ENCODE measurements around the gene CNTNAP2. TPM values are rescaled to one million over a fixed set of nuclear protein-coding genes. Genes with fewer than 3 reads are reported as not detected.

The CNTNAP2 gene
- total and polyA plus RNA-seq, 2 experiments from 2014 or later, result not detected

- Histone ChIP-seq H3K36me3 (ENCODE audit: low read depth) (no peaks in the 10 kb centered on the region), H3F3A (ENCODE audit: insufficient read depth) (no peaks in the 10 kb centered on the region), H3K4me3 (no peak overlapping the region), H3K9me3 (ENCODE audit: low read depth) (no peaks in the 10 kb centered on the region), H3K4me2 (ENCODE audit: unreplicated experiment) (no peak overlapping the region), H3K79me2 (ENCODE audit: insufficient read depth) (no peaks in the 10 kb centered on the region), H3K9me2 (ENCODE audit: insufficient read depth) (no peaks in the 10 kb centered on the region), H3K27me3 (replicated peaks; ENCODE audit: insufficient read depth) (no peaks in the 10 kb centered on the region), H3K4me1 (ENCODE audit: insufficient read depth) (no peaks in the 10 kb centered on the region), H3K9ac (no peak overlapping the region), H2AFZ (no peak overlapping the region), H3K27ac (no peak overlapping the region), H4K20me1 (ENCODE audit: insufficient read depth) (no peaks in the 10 kb centered on the region)
- WGBS, 2 experiments (ENCODE audit: low coverage in 1 of 2, low lambda C conversion rate in 2 of 2, missing lambda C conversion rate in 2 of 2), result 0 to 1% methylated on average over 2 of the region's 2 CpGs
- in situ Hi-C loops (cut with MboI), result no loop called here
- TF ChIP-seq EZH2phosphoT487 (IDR thresholded peaks at IDR 0.05; ENCODE audit: insufficient read depth, low read depth) (no peak), EZH2 (IDR thresholded peaks at IDR 0.05; ENCODE audit: insufficient read depth, poor library complexity, severe bottlenecking) (no peak)
- DNase-seq, result no peak
Measured at GRCh38 chr7:147145194-147145593, 1028.6 kb downstream of the CNTNAP2 start.

- H3K27ac ChIP-seq, result no peak overlapping the region
- no peak for DNase-seq
- no peaks in the 10 kb centered on the region for H3K9me3 ChIP-seq (ENCODE audit: low read depth)
- no peak overlapping the region for H3K9ac ChIP-seq
- H3K4me3 ChIP-seq, result no peak overlapping the region
- no peaks in the 10 kb centered on the region for H3K4me1 ChIP-seq (ENCODE audit: insufficient read depth)
- no peaks in the 10 kb centered on the region for H3F3A ChIP-seq (ENCODE audit: insufficient read depth)
- in situ Hi-C loops (cut with MboI), result no loop called here
- no peaks in the 10 kb centered on the region for H3K79me2 ChIP-seq (ENCODE audit: insufficient read depth)
- H3K9me2 ChIP-seq (ENCODE audit: insufficient read depth), result no peaks in the 10 kb centered on the region
- TF ChIP-seq EZH2 (IDR thresholded peaks at IDR 0.05; ENCODE audit: insufficient read depth, poor library complexity, severe bottlenecking) (no peak), EZH2phosphoT487 (IDR thresholded peaks at IDR 0.05; ENCODE audit: insufficient read depth, low read depth) (no peak)
- H3K36me3 ChIP-seq (ENCODE audit: low read depth), result no peaks in the 10 kb centered on the region
- H4K20me1 ChIP-seq (ENCODE audit: insufficient read depth), result no peaks in the 10 kb centered on the region
- no peak overlapping the region for H2AFZ ChIP-seq
- no peak overlapping the region for H3K4me2 ChIP-seq (ENCODE audit: unreplicated experiment)
- H3K27me3 ChIP-seq (replicated peaks; ENCODE audit: insufficient read depth), result no peaks in the 10 kb centered on the region
- 20 to 29% methylated on average over 3 of the region's 3 CpGs for WGBS, 2 experiments (ENCODE audit: low coverage in 1 of 2, low lambda C conversion rate in 2 of 2, missing lambda C conversion rate in 2 of 2)
Measured at GRCh38 chr7:147146169-147146568, 1029.6 kb downstream of the CNTNAP2 start.

DNA sequence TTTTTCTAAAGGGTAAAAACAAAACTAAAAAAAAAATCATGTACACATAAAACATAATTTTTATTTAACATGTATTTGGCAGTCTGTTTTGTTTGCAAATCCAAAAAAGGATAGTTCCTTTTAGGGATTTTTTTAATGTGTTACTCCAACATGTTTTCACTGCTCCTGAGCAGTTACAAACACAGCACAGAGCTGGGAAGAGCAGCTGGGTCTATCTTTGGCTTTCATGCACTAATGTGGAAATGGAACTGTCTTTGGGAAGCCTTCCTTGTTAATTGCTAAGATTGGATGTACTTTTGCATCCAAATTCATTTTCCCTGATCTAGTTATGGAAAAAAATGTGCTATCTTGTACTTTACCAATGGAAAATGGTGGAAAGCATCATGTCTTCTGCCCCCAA lies 1035.1 kb downstream of the CNTNAP2 start:
- Histone ChIP-seq H3K79me2 (ENCODE audit: insufficient read depth) (no peaks in the 10 kb centered on the region), H3K27me3 (replicated peaks; ENCODE audit: insufficient read depth) (no peaks in the 10 kb centered on the region), H3K4me2 (ENCODE audit: unreplicated experiment) (no peak overlapping the region), H3K4me3 (no peak overlapping the region), H3K36me3 (ENCODE audit: low read depth) (no peaks in the 10 kb centered on the region), H3K9ac (no peak overlapping the region), H3K9me2 (ENCODE audit: insufficient read depth) (no peaks in the 10 kb centered on the region), H3K9me3 (ENCODE audit: low read depth) (no peaks in the 10 kb centered on the region), H2AFZ (no peak overlapping the region), H3K4me1 (ENCODE audit: insufficient read depth) (no peaks in the 10 kb centered on the region), H3K27ac (no peak overlapping the region), H3F3A (ENCODE audit: insufficient read depth) (no peaks in the 10 kb centered on the region), H4K20me1 (ENCODE audit: insufficient read depth) (no peaks in the 10 kb centered on the region)
- no peak for DNase-seq
- in situ Hi-C loops (cut with MboI), result no loop called here
- TF ChIP-seq EZH2 (IDR thresholded peaks at IDR 0.05; ENCODE audit: insufficient read depth, poor library complexity, severe bottlenecking) (no peak), EZH2phosphoT487 (IDR thresholded peaks at IDR 0.05; ENCODE audit: insufficient read depth, low read depth) (no peak)

DNA sequence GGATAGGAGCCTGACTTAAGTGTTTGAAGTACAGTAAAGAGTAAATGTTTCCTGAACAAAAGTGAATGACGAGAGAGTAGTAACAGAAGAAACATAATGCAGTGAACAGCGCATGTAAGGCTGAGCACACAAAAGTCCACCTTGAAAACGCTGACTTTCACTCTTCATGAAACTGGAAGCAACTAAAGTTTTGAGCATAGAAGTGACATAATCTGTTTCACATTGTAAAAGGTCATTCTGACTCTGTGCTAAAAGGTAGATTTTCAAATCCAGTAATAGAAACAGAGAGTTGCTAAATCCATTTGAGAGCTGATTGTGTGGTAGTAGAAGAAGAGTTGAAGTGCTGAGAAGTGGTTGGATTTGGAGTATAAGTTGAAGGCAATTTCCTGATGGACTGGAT lies 1037.0 kb downstream of the CNTNAP2 start:
- Histone ChIP-seq H3K9me2 (ENCODE audit: insufficient read depth) (no peaks in the 10 kb centered on the region), H4K20me1 (ENCODE audit: insufficient read depth) (no peaks in the 10 kb centered on the region), H3K27ac (no peak overlapping the region), H3K79me2 (ENCODE audit: insufficient read depth) (no peaks in the 10 kb centered on the region), H3K4me3 (no peak overlapping the region), H2AFZ (no peak overlapping the region), H3K9me3 (ENCODE audit: low read depth) (no peaks in the 10 kb centered on the region), H3K9ac (no peak overlapping the region), H3F3A (ENCODE audit: insufficient read depth) (no peaks in the 10 kb centered on the region), H3K4me1 (ENCODE audit: insufficient read depth) (no peaks in the 10 kb centered on the region), H3K36me3 (ENCODE audit: low read depth) (no peaks in the 10 kb centered on the region), H3K27me3 (replicated peaks; ENCODE audit: insufficient read depth) (no peaks in the 10 kb centered on the region), H3K4me2 (ENCODE audit: unreplicated experiment) (no peak overlapping the region)
- in situ Hi-C loops (cut with MboI), result no loop called here
- 26 to 31% methylated on average over 3 of the region's 3 CpGs for WGBS, 2 experiments (ENCODE audit: low coverage in 1 of 2, low lambda C conversion rate in 2 of 2, missing lambda C conversion rate in 2 of 2)
- no peak for DNase-seq
- TF ChIP-seq EZH2phosphoT487 (IDR thresholded peaks at IDR 0.05; ENCODE audit: insufficient read depth, low read depth) (no peak), EZH2 (IDR thresholded peaks at IDR 0.05; ENCODE audit: insufficient read depth, poor library complexity, severe bottlenecking) (no peak)

DNA sequence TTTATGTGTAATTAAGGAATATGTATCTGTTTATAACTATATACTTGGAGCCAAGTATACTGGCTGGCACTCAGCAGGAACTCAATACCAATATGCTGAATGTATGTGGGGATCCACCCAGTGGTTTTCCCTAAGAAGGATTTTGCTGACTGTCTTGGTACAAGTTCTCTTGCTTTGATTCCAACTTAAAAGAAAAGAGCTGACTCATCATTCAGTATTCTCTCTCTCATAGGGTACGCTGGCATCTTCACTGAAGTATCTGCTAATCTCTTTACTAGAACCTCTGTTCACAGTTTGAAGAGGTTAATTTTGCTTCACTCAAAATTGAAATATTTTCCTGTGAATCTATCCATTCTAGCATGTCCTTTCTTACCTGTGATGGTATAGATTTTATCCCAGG lies 1044.8 kb downstream of the CNTNAP2 start:
- H3K4me1 ChIP-seq (ENCODE audit: insufficient read depth), result no peaks in the 10 kb centered on the region
- no peak for TF ChIP-seq EZH2phosphoT487 (IDR thresholded peaks at IDR 0.05; ENCODE audit: insufficient read depth, low read depth)
- no peak for TF ChIP-seq EZH2 (IDR thresholded peaks at IDR 0.05; ENCODE audit: insufficient read depth, poor library complexity, severe bottlenecking)
- no peak overlapping the region for H2AFZ ChIP-seq
- no peak overlapping the region for H3K4me2 ChIP-seq (ENCODE audit: unreplicated experiment)
- no peaks in the 10 kb centered on the region for H3K79me2 ChIP-seq (ENCODE audit: insufficient read depth)
- 33 to 42% methylated on average over 1 of the region's 1 CpG for WGBS, 2 experiments (ENCODE audit: low coverage in 1 of 2, low lambda C conversion rate in 2 of 2, missing lambda C conversion rate in 2 of 2)
- no peaks in the 10 kb centered on the region for H3F3A ChIP-seq (ENCODE audit: insufficient read depth)
- H4K20me1 ChIP-seq (ENCODE audit: insufficient read depth), result no peaks in the 10 kb centered on the region
- no peaks in the 10 kb centered on the region for H3K9me3 ChIP-seq (ENCODE audit: low read depth)
- no peak overlapping the region for H3K4me3 ChIP-seq
- H3K27ac ChIP-seq, result no peak overlapping the region
- no peak for DNase-seq
- H3K9ac ChIP-seq, result no peak overlapping the region
- H3K36me3 ChIP-seq (ENCODE audit: low read depth), result no peaks in the 10 kb centered on the region
- in situ Hi-C loops (cut with MboI), result no loop called here
- no peaks in the 10 kb centered on the region for H3K9me2 ChIP-seq (ENCODE audit: insufficient read depth)
- H3K27me3 ChIP-seq (replicated peaks; ENCODE audit: insufficient read depth), result no peaks in the 10 kb centered on the region

All from GM23248 (cell line).